ENCODE measurements around the gene RUNX1.
"Not testable (repeated sequence)": the region's sequence is repeated elsewhere in the genome, so short reads cannot be mapped to it uniquely, and the experiment has no call there.

- not testable (repeated sequence) for TF ChIP-seq CTCF, POLR2AphosphoS5, POLR2A (IDR thresholded peaks at IDR 0.05)
Observed at GRCh38 chr21:34993521-34993921, 55.6 kb downstream of the RUNX1 start.
